Measurements from ENCODE around the gene PXDN. TPM values are rescaled to one million over a fixed set of nuclear protein-coding genes. Genes with fewer than 3 reads are reported as not detected.
A peak's percentile ranks its signal among the peaks of the same experiment; 100 is the strongest.

Gene PXDN
- total and polyA plus RNA-seq, 2 of the 4 experiments (the other 2 are of a cell fraction): 153 to 332 TPM

GRCh38 chr2:1722692-1723091, 21.6 kb downstream of the PXDN start:
- Histone ChIP-seq H4K20me1 (ENCODE audit: insufficient read depth, low read length) (peaks cover 71% of the 10 kb centered on the region), H3K9me1 (ENCODE audit: insufficient read depth, low read length) (peaks cover 36% of the 10 kb centered on the region), H3K36me3 (ENCODE audit: control insufficient read depth, insufficient read depth, low read length) (peaks cover 2% of the 10 kb centered on the region), H3K18ac (ENCODE audit: low read depth, low read length) (peak overlapping the region; percentile 50; the same call in 1 of the 2 replicates), H3K27me3 (ENCODE audit: control insufficient read depth, insufficient read depth, low read length) (no peaks in the 10 kb centered on the region), H2BK5ac (ENCODE audit: low read depth, low read length, poor library complexity, severe bottlenecking) (peak overlapping the region; percentile 99), H3K14ac (replicated peaks; ENCODE audit: low read depth, low read length) (peak overlapping the region; percentile 94), H3K4me1 (ENCODE audit: control insufficient read depth, insufficient read depth, low read length) (peaks cover 23% of the 10 kb centered on the region), H3K56ac (ENCODE audit: extremely low read depth, insufficient read depth, low read length) (no peak overlapping the region; the same call in 1 of the 2 replicates), H4K8ac (ENCODE audit: low read depth in 2 of 2, low read length in 2 of 2) (peak overlapping the region in 1 of 2 experiments; percentile 82; a peak in 2 of 4 replicates), H3K9ac (ENCODE audit: low read depth, low read length) (no peak overlapping the region), H4K5ac (ENCODE audit: low read depth, low read length) (no peak overlapping the region), H3K9me3 (ENCODE audit: control insufficient read depth, insufficient read depth, low read length) (no peaks in the 10 kb centered on the region), H3K23ac (ENCODE audit: low read depth, low read length) (peak overlapping the region; percentile 84), H2BK15ac (ENCODE audit: low read depth, low read length) (peak overlapping the region; percentile 43; the same call in 1 of the 3 replicates), H2AK5ac (ENCODE audit: low read depth, low read length) (peak overlapping the region; percentile 96), H3K79me1 (ENCODE audit: low read depth in 1 of 2, low read length in 2 of 2) (peaks cover 16 to 62% of the 10 kb centered on the region in 2 experiments; a peak in 3 of 4 replicates), H2AFZ (replicated peaks; ENCODE audit: low read length, poor library complexity) (no peak overlapping the region), H3K4ac (ENCODE audit: low read depth, low read length) (peak overlapping the region; percentile 97), H4K91ac (ENCODE audit: insufficient read depth, low read depth, low read length) (peak overlapping the region; percentile 68), H2BK20ac (ENCODE audit: low read depth, low read length) (peak overlapping the region; percentile 89), H3K4me3 (ENCODE audit: insufficient read depth, low read depth, low read length) (no peak overlapping the region), H2AK9ac (replicated peaks; ENCODE audit: low read depth, low read length, poor library complexity) (peak overlapping the region; percentile 33), H3K27ac (ENCODE audit: insufficient read depth, low read length) (peak overlapping the region; percentile 14), H2BK120ac (ENCODE audit: low read depth, low read length) (peak overlapping the region; percentile 93), H3K4me2 (ENCODE audit: low read depth, low read length) (no peak overlapping the region)
- TSS peak; percentile 10 for BruUV-seq (replicated peaks)
- no peak for ATAC-seq (ENCODE audit: low read depth)
- DNase-seq: no peak
- ChIA-PET CTCF (interaction anchor here (1.0 kb wide), 1 partner anchor 47 kb away, joined by 3 read pairs; no protein-coding TSS in a partner anchor), POLR2A (ENCODE audit: unreplicated experiment) (no interaction called here)
- TF ChIP-seq MAFK (IDR thresholded peaks at IDR 0.05; ENCODE audit: low read depth, low read length) (no peak), POLR2A (IDR thresholded peaks at IDR 0.05; ENCODE audit: low read depth, low read length) (no peak; the same call in 1 of the 2 replicates), USF2 (IDR thresholded peaks at IDR 0.05; ENCODE audit: low read depth, low read length) (no peak), RFX5 (IDR thresholded peaks at IDR 0.05; ENCODE audit: low read depth, low read length) (no peak), CEBPB (IDR thresholded peaks at IDR 0.05; ENCODE audit: low read depth, low read length) (no peak), NFE2L2 (IDR thresholded peaks at IDR 0.05; ENCODE audit: low read depth, low read length) (no peak), BHLHE40 (IDR thresholded peaks at IDR 0.05; ENCODE audit: low read depth, low read length) (no peak), RAD21 (IDR thresholded peaks at IDR 0.05; ENCODE audit: low read length) (no peak), MXI1 (IDR thresholded peaks at IDR 0.05; ENCODE audit: borderline replicate concordance, low read depth, low read length) (no peak), RCOR1 (IDR thresholded peaks at IDR 0.05; ENCODE audit: insufficient replicate concordance, low read length) (no peak), MAZ (IDR thresholded peaks at IDR 0.05; ENCODE audit: borderline replicate concordance, low read depth, low read length) (no peak), FOS (IDR thresholded peaks at IDR 0.05; ENCODE audit: low read depth, low read length) (no peak), CTCF (conservative IDR thresholded peaks at IDR 0.05; ENCODE audit: low read depth, low read length) (no peak)
- in situ Hi-C loops (cut with MboI; ENCODE audit: low sequenced_read_pairs): no loop called here
- intact Hi-C loops (cut with micrococcal nuclease): no loop called here
- dilution Hi-C loops (cut with HindIII; ENCODE audit: low sequenced_read_pairs, unreplicated experiment): no loop called here
- 100% methylated on average over 1 of the region's 3 CpGs; no CpG with 5 or more reads in 1 of the 2 experiments for WGBS, 2 experiments (ENCODE audit: extremely low coverage in 2 of 2, insufficient read length in 1 of 2)
